ENCODE measurements around the gene TCF4.

Gene TCF4

DNA sequence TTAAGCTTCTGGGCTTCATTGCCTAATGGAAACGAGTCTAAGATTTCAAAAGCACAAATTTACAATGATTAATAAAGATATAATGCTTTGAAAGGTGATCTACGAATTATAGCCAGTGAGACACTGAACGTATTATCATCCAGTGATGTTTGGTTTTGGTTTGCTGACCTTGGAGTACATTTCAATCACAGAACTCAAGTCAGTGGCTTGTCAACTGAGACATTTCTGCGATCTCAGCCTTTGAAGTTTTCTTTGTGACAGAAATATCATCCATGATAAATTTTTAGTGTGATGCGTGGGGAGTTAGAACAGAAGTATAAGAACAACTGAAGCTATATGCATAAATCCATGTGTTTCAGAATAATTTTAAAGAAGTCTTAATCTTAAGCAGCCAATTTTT is 263.8 kb downstream of the TCF4 start:
- H3K4me3 ChIP-seq (ENCODE audit: low read length), result no peak overlapping the region
- TF ChIP-seq, protein P1, sequence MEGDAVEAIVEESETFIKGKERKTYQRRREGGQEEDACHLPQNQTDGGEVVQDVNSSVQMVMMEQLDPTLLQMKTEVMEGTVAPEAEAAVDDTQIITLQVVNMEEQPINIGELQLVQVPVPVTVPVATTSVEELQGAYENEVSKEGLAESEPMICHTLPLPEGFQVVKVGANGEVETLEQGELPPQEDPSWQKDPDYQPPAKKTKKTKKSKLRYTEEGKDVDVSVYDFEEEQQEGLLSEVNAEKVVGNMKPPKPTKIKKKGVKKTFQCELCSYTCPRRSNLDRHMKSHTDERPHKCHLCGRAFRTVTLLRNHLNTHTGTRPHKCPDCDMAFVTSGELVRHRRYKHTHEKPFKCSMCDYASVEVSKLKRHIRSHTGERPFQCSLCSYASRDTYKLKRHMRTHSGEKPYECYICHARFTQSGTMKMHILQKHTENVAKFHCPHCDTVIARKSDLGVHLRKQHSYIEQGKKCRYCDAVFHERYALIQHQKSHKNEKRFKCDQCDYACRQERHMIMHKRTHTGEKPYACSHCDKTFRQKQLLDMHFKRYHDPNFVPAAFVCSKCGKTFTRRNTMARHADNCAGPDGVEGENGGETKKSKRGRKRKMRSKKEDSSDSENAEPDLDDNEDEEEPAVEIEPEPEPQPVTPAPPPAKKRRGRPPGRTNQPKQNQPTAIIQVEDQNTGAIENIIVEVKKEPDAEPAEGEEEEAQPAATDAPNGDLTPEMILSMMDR (conservative IDR thresholded peaks at IDR 0.05; ENCODE audit: low read depth, low read length), result no peak
- DNase-seq (ENCODE audit: low read depth), result no peak

DNA sequence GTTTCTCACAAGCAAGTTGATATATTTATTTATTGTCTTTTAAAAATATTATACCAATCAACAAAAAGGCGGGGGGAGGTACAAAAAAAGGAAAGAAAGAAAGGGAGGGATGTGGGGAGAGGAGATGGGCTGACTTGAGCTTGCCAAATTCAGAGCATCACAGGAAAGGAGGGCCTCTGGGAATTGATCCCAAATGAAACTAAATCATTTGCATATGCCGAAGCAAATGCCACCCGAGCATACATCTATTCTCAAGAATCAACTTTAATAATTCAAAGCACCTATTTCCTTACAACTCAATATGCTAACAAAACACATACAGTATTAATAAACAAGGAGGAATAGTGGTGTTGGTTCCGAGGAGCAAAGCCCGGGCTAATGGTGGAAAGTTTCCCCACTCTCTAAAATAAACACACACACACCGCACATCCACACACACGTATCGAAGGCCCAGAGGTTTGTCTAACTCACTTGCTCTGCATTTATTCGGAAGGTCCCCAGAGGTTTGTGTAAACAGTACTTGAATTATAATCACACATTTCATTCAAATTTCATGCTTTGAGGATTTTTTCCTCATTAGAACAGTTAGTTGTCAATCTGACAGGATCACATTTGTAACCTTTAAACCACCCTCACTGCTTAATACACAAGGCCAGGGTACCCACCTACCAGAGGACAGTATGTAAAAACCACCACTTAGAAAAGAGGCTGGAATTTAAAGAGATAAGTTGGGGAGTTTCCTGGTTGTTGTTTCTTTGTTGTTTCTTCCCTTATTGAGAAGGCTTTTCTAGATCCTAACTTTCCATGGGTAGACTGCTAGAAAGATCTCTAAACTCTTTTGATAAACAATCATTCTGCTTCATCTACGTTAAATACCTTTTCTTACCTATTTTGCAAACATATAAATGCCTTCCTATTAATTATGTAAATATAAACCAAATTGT is 264.7 kb downstream of the TCF4 start:
- TF ChIP-seq, protein P1 (conservative IDR thresholded peaks at IDR 0.05; ENCODE audit: low read depth, low read length), result no peak
- no peak for DNase-seq (ENCODE audit: low read depth)
- H3K4me3 ChIP-seq (ENCODE audit: low read length), result no peak overlapping the region

DNA sequence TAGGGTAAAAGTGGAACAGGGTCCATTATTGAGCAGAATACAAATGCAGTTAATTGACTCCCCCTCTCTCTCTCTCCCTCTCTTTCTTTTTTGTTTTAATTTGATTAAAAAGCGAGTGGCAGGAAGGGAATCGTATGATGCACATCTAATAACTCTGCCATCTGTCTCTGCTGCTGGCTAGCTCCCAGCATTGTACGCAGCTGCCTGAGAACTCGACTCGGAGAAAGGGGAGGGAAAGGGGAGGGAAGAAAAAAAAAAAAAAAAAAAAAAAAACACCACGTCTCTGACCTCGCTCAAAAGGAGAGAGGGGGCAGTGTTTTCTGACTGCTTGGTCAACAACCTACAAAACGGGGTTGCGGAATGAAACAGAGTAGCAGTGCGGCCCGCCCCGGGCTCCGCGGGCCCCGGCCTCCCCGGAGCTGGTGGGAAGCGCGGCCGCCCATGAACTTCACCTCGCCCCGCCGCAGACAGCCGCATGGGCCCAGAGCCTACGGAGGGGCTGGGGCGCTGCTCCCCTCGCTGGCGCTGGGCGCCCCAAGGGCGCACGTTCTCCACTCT is 265.7 kb downstream of the TCF4 start:
- peak overlapping the region; percentile 67 for H3K4me3 ChIP-seq (ENCODE audit: low read length)
- TF ChIP-seq, protein P1 (conservative IDR thresholded peaks at IDR 0.05; ENCODE audit: low read depth, low read length), result peak; percentile 10
- peak; percentile 63 for DNase-seq (ENCODE audit: low read depth)

DNA sequence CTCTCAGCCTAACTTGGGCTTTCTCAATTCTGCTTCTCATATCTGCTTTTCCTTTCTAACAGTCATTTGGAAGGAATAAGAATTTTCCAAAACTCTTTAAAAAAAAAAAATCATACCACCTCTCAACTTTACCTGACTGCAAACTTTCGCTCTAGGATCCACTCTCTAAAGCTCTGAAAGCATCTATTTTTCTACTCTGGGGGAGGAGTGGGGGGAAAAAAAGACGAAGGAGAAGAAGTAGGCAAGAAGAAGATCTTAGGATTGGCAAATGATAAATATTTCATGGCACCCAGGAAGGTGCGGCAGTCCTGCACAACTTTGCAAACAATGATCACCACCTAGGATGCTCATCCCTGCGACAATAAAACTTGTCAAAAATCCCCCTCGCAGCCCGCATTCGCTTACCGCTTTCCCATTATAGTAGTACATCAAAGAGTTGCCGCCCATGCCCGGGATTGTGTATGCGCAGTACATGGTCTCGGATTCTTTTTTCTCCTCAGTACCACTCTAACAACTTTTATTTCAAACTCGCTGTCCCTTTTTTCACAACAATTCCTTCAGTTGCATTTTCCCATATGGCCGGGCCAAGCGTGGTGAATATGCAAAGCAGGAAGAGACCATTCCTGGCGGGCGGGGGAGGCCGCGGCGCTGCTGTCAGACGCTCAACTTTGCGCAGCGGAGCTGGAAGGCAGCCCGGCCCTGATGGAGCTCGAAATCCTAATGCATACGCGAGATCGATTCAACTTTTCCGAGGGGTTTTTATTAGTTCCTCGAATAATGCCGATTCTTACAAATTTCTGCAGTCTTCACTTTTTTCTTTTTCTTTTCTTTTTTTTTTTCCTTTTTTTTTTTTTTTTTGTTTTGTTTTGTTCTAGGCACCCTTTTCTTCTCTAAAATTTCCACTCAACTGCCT is 266.5 kb downstream of the TCF4 start:
- H3K4me3 ChIP-seq (ENCODE audit: low read length), result peak overlapping the region; percentile 67
- TF ChIP-seq, protein P1 (conservative IDR thresholded peaks at IDR 0.05; ENCODE audit: low read depth, low read length), result no peak
- DNase-seq (ENCODE audit: low read depth), result peak; percentile 47

DNA sequence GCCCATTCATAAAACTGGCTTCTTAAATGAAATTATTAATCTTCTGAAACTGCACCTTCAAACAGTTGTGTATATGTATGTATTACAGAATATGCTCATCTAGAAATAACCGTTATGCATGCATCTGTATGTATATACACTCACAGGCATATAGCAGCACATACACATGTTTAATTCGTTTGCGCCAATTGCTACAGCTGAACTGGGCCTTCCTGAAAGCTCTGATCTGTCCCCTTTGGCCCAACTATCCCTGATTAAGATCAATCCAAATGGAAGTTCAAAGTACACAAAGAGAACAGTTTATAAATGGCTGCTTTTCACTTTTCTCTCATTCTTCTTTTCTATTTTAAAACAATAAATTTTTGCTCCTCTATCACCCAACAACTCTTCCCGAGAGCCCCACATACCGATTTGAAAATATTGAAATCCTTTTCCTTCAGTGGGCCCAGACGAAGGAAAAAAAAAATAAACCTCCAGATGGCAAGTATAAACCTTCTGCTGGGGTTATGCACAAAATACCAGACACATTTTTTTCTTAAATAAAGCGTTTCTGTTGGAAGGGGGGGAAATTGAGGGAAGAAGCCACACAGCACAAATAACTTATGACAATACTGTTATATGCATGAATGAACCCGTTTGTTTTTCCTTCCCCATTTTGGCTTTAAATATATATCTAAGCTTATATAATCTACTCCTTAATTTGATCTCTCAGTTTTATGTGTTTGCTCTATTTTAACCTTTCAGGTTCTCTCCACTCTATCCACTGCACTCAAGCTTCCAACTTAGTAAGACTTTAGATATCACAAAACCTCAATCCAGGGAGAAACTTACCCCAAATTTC is 267.3 kb downstream of the TCF4 start:
- DNase-seq (ENCODE audit: low read depth), result no peak
- TF ChIP-seq, protein P1 (conservative IDR thresholded peaks at IDR 0.05; ENCODE audit: low read depth, low read length), result no peak
- peak overlapping the region; percentile 67 for H3K4me3 ChIP-seq (ENCODE audit: low read length)
